ENCODE data around the gene NRM. TPM values are rescaled to one million over a fixed set of nuclear protein-coding genes. Genes with fewer than 3 reads are reported as not detected.

The NRM gene
- total RNA-seq, 1 experiment from 2014 or later, result 13.6 TPM

DNA sequence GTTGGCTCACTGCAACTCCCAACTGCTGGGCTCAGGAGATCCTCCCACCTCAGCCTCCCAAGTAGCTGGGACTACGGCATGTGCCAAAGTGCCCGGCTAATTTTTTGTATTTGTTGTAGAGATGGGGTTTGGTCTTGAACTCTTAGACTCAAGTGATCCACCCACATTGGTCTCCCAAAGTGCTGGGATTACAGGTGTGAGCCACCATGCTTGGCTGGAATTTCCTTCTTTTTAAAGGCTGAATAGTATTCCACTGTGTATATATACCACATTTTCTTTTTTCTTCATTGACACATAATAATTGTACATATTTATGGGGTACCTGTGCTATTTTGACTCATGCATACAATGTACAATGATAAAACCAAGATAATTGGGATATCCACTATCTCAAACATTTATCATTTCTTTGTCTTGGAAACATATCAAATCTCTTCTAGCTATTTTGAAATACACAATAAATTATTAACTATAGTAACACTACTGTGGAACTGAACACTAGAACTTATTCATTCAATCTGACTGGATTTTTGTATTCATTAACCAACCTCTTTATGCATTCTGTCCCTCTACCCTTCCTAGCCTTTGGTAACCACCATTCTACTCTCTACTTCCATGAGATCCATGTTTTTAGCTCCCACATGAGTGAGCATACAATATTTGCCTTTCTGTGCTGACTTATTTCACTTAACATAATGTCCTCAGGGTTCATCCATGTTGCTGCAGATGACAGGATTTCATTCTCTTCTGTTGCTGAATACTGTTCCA lies 18.5 kb upstream of the NRM start:
- Histone ChIP-seq H3K4me1 (ENCODE audit: control insufficient read depth in 1 of 2, insufficient read depth in 2 of 2, low read length in 2 of 2) (peaks cover 4 to 10% of the 10 kb centered on the region in 2 experiments; a peak in 3 of 4 replicates), H3K27me3 (ENCODE audit: insufficient read depth, low read length) (no peaks in the 10 kb centered on the region), H3K4me2 (ENCODE audit: low read length) (no peak overlapping the region), H3K9ac (ENCODE audit: low read length) (no peak overlapping the region), H4K20me1 (ENCODE audit: insufficient read depth) (no peaks in the 10 kb centered on the region), H3K4me3 (replicated peaks in 1 of 2; ENCODE audit: low read depth in 1 of 2, low read length in 2 of 2) (no peak overlapping the region), H3K79me2 (ENCODE audit: insufficient read depth, low read length) (no peaks in the 10 kb centered on the region), H3K27ac (ENCODE audit: low read depth, low read length) (no peak overlapping the region), H3K9me3 (ENCODE audit: control insufficient read depth in 1 of 2, insufficient read depth in 1 of 2, low read depth in 1 of 2, low read length in 2 of 2) (no peaks in the 10 kb centered on the region), H3K36me3 (ENCODE audit: control insufficient read depth in 1 of 2, insufficient read depth in 2 of 2, low read length in 2 of 2) (peaks cover 9 to 21% of the 10 kb centered on the region in 2 experiments; a peak in 3 of 4 replicates), H2AFZ (ENCODE audit: low read depth, low read length, poor library complexity, severe bottlenecking) (no peak overlapping the region), H3K9me2 (ENCODE audit: insufficient read depth) (no peaks in the 10 kb centered on the region)
- ChIA-PET RAD21 (ENCODE audit: low non-redundant PET in 1 of 2, low total read pairs in 2 of 2, uncharacterized antibody in 2 of 2, unreplicated experiment in 2 of 2) (no interaction called here), POLR2A (interaction anchor here (1.0 kb wide), 1 partner anchor 19 kb away, joined by 3 read pairs; the partner anchor contains the start of gene NRM), CTCF (no interaction called here)
- TF ChIP-seq FOSL1 (IDR thresholded peaks at IDR 0.05; ENCODE audit: low read depth) (no peak), ATF3 (IDR thresholded peaks at IDR 0.05) (no peak), JUND (IDR thresholded peaks at IDR 0.05) (no peak), SRF (IDR thresholded peaks at IDR 0.05; ENCODE audit: low read depth) (no peak), SIN3A (IDR thresholded peaks at IDR 0.05; ENCODE audit: low read depth) (no peak), EZH2 (IDR thresholded peaks at IDR 0.05) (no peak), SP1 (IDR thresholded peaks at IDR 0.05; ENCODE audit: low read depth) (no peak), ELF1 (IDR thresholded peaks at IDR 0.05; ENCODE audit: borderline replicate concordance, low read depth) (no peak), EGR1 (IDR thresholded peaks at IDR 0.05; ENCODE audit: low read depth) (no peak), TCF7L2 (IDR thresholded peaks at IDR 0.05; ENCODE audit: borderline replicate concordance, extremely low read depth, insufficient read depth, insufficient read length) (no peak), EZH2phosphoT487 (IDR thresholded peaks at IDR 0.05; ENCODE audit: borderline replicate concordance) (no peak), RAD21 (IDR thresholded peaks at IDR 0.05; ENCODE audit: low read depth) (no peak), POLR2AphosphoS5 (IDR thresholded peaks at IDR 0.05; ENCODE audit: low read depth, low read length) (no peak), CEBPB (IDR thresholded peaks at IDR 0.05; ENCODE audit: low read depth) (no peak), CBX3 (IDR thresholded peaks at IDR 0.05; ENCODE audit: low read depth) (no peak), POLR2A (IDR thresholded peaks at IDR 0.05; ENCODE audit: borderline replicate concordance, extremely low read depth, insufficient read depth, insufficient read length) (no peak), ZFX (IDR thresholded peaks at IDR 0.05) (no peak), YY1 (IDR thresholded peaks at IDR 0.05; ENCODE audit: extremely low read depth, insufficient replicate concordance, low read depth, low read length) (no peak)
- TF ChIP-seq, protein P1, sequence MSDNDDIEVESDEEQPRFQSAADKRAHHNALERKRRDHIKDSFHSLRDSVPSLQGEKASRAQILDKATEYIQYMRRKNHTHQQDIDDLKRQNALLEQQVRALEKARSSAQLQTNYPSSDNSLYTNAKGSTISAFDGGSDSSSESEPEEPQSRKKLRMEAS (IDR thresholded peaks at IDR 0.05), result no peak
- TF ChIP-seq, protein P2, sequence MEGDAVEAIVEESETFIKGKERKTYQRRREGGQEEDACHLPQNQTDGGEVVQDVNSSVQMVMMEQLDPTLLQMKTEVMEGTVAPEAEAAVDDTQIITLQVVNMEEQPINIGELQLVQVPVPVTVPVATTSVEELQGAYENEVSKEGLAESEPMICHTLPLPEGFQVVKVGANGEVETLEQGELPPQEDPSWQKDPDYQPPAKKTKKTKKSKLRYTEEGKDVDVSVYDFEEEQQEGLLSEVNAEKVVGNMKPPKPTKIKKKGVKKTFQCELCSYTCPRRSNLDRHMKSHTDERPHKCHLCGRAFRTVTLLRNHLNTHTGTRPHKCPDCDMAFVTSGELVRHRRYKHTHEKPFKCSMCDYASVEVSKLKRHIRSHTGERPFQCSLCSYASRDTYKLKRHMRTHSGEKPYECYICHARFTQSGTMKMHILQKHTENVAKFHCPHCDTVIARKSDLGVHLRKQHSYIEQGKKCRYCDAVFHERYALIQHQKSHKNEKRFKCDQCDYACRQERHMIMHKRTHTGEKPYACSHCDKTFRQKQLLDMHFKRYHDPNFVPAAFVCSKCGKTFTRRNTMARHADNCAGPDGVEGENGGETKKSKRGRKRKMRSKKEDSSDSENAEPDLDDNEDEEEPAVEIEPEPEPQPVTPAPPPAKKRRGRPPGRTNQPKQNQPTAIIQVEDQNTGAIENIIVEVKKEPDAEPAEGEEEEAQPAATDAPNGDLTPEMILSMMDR (IDR thresholded peaks at IDR 0.05 in 2 of 3, conservative IDR thresholded peaks at IDR 0.05 in 1 of 3; ENCODE audit: borderline replicate concordance in 1 of 3, insufficient read depth in 1 of 3, low read depth in 2 of 3, low read length in 2 of 3), result no peak
- intact Hi-C loops (cut with micrococcal nuclease), result no loop called here
- ATAC-seq, result no peak
- DNase-seq (ENCODE audit: low read depth, low spot score), result no peak
- no TSS peak for BruUV-seq (replicated peaks)
